Endothelial cell of umbilical vein (primary cell): Measurements from ENCODE around the gene ACBD5. TPM values are rescaled to one million over a fixed set of nuclear protein-coding genes. Genes with fewer than 3 reads are reported as not detected.

Experiments used
- BruUV-seq: library from RNA; stranded (reverse); fragments of 400-500 nt; replicated peaks from 2 replicates; lab custom pipeline; 2021; lab: Mats Ljungman, UMichigan
- CTCF ChIA-PET: fragments of 300-600, 350-600 bp; sonication (Branson Sonifier 250); formaldehyde crosslinking; loops from one replicate; lab custom pipeline; 2021; ENCODE audit warnings: antibody characterized with exemption, inconsistent platforms; lab: Charles Lee
- POLR2A ChIA-PET: fragments of 300-600, 350-600 bp; sonication (Branson Sonifier 250); formaldehyde crosslinking; loops from one replicate; lab custom pipeline; 2021; ENCODE audit warnings: antibody characterized with exemption, inconsistent platforms; lab: Charles Lee
- DNase-seq: peaks from one replicate; pipeline ENCODE4 v3.0.0-alpha.2; 2011; ENCODE audit warnings: low read depth, low spot score
- FAIRE-seq: peaks from 2 replicates; lab custom pipeline; 2011; peaks lifted over from hg19 to GRCh38; lab: Jason Lieb, UNC
- H2AFZ ChIP-seq: 2 replicates; pipeline ENCODE4 v1.6.0; 2012; ENCODE audit warnings: low read depth, low read length, control low read depth, inconsistent platforms
- H3K27ac ChIP-seq: 2 replicates; pipeline ENCODE4 v1.5.1; 2011; ENCODE audit warnings: low read depth, mild to moderate bottlenecking, control low read depth, low read length, moderate library complexity; ENCODE audit not compliant: insufficient read depth
- H3K27me3 ChIP-seq, 2 experiments: 2 replicates each; pipeline versions ENCODE4 v1.6.0 to v1.6.1; 2011; ENCODE audit warnings: low read length in 2 of 2, mixed read lengths in 1 of 2; ENCODE audit not compliant: control insufficient read depth in 2 of 2, insufficient read depth in 2 of 2
- H3K36me3 ChIP-seq, 2 experiments: 2 replicates in 1 of 2; 3 replicates in 1 of 2; pipeline ENCODE4 v1.5.1; 2011; ENCODE audit warnings: low read length in 2 of 2, mild to moderate bottlenecking in 1 of 2, moderate library complexity in 1 of 2; ENCODE audit not compliant: control insufficient read depth in 2 of 2, insufficient read depth in 2 of 2; ENCODE audit errors: extremely low read depth in 1 of 2
- H3K4me1 ChIP-seq: 3 replicates; pipeline ENCODE4 v1.5.1; 2011; ENCODE audit warnings: mild to moderate bottlenecking, low read length; ENCODE audit not compliant: control insufficient read depth, insufficient read depth; ENCODE audit errors: extremely low read depth
- H3K4me2 ChIP-seq: 2 replicates; pipeline ENCODE4 v1.6.1; 2011; ENCODE audit warnings: low read length, control low read depth, mixed read lengths; ENCODE audit not compliant: insufficient read depth
- H3K4me3 ChIP-seq, 3 experiments: fragments of 200-600 bp in 1 of 3; sonication (generic), shearing (Covaris generic) in 1 of 3; replicated peaks in 1 of 3; 2 replicates each; pipeline ENCODE4 v1.5.1; 2011 to 2016; ENCODE audit warnings: control low read depth in 3 of 3, low read length in 3 of 3, mild to moderate bottlenecking in 2 of 3, inconsistent platforms in 1 of 3, low read depth in 1 of 3, moderate library complexity in 1 of 3; ENCODE audit not compliant: insufficient read depth in 1 of 3
- H3K79me2 ChIP-seq: 2 replicates; pipeline ENCODE4 v1.6.0; 2012; ENCODE audit warnings: low read length, inconsistent platforms; ENCODE audit not compliant: control insufficient read depth, insufficient read depth
- H3K9ac ChIP-seq: replicated peaks from 2 replicates; pipeline ENCODE3; 2011; ENCODE audit warnings: low read length, control low read depth; ENCODE audit not compliant: insufficient read depth; ENCODE audit errors: extremely low read depth
- H3K9me1 ChIP-seq: replicated peaks from 3 replicates; pipeline ENCODE4 v1.6.0; 2011; ENCODE audit warnings: mild to moderate bottlenecking, low read length; ENCODE audit not compliant: control insufficient read depth, insufficient read depth; ENCODE audit errors: extremely low read depth
- H3K9me3 ChIP-seq: replicated peaks from 2 replicates; pipeline ENCODE4 v1.5.1; 2012; ENCODE audit warnings: low read length, inconsistent platforms; ENCODE audit not compliant: control insufficient read depth, insufficient read depth
- H4K20me1 ChIP-seq: replicated peaks from 2 replicates; pipeline ENCODE3; 2011; ENCODE audit warnings: mild to moderate bottlenecking, low read length; ENCODE audit not compliant: control insufficient read depth, insufficient read depth; ENCODE audit errors: extremely low read depth
- CTCF ChIP-seq, 2 donors: IDR thresholded peaks; 1 replicate in 1 of 2; 2 replicates in 1 of 2; pipeline ENCODE4 v1.5.1; 2011; ENCODE audit warnings: low read length in 2 of 2, mild to moderate bottlenecking in 2 of 2, moderate library complexity in 2 of 2, control low read depth in 1 of 2, inconsistent platforms in 1 of 2, low read depth in 1 of 2; ENCODE audit not compliant: insufficient read depth in 1 of 2; ENCODE audit errors: extremely low read depth in 1 of 2
- EZH2 ChIP-seq: IDR thresholded peaks from 2 replicates; pipeline ENCODE4 v1.6.1; 2012; ENCODE audit warnings: borderline replicate concordance, low read depth, mild to moderate bottlenecking, moderate library complexity, low read length, inconsistent platforms; ENCODE audit not compliant: severe bottlenecking
- FOS ChIP-seq: IDR thresholded peaks from 2 replicates; pipeline ENCODE4 v1.6.1; 2011; ENCODE audit warnings: mild to moderate bottlenecking, low read length, moderate library complexity, borderline replicate concordance; ENCODE audit not compliant: insufficient read depth
- GATA2 ChIP-seq: IDR thresholded peaks from 2 replicates; pipeline ENCODE4 v1.7.0; 2011; ENCODE audit warnings: low read depth, mild to moderate bottlenecking, moderate library complexity, mixed read lengths, low read length; ENCODE audit not compliant: insufficient read length, insufficient read depth
- JUN ChIP-seq: IDR thresholded peaks from 2 replicates; pipeline ENCODE4 v1.6.1; 2011; ENCODE audit warnings: borderline replicate concordance, low read depth; ENCODE audit not compliant: insufficient read length, insufficient read depth
- MAX ChIP-seq: IDR thresholded peaks from 2 replicates; pipeline ENCODE4 v1.6.1; 2011; ENCODE audit not compliant: insufficient read depth, insufficient read length
- MYC ChIP-seq: IDR thresholded peaks from one replicate; pipeline ENCODE4 v1.6.1; 2011; ENCODE audit warnings: mild to moderate bottlenecking, low read depth, low read length
- POLR2A ChIP-seq: IDR thresholded peaks from 2 replicates; pipeline ENCODE4 v1.6.1; 2012; ENCODE audit warnings: low read depth, mild to moderate bottlenecking, control low read depth, low read length
- POLR2AphosphoS5 ChIP-seq: IDR thresholded peaks from 2 replicates; pipeline ENCODE4 v1.6.1; 2012; ENCODE audit warnings: low read depth, mild to moderate bottlenecking, control low read depth, low read length, moderate library complexity; ENCODE audit not compliant: insufficient read depth
- dilution Hi-C: fragments of 300-500 bp; cut with MboI; formaldehyde crosslinking; loops from one replicate; pipeline ENCODE4 v1.15.0; 2019; ENCODE audit warnings: low sequenced_read_pairs; ENCODE audit not compliant: extremely low pct_ligation_motif_present
- intact Hi-C: fragments of 100-400 bp; cut with micrococcal nuclease; formaldehyde crosslinking; loops from one replicate; pipeline ENCODE4 v1.10.0; 2022
- polyA plus RNA-seq, 4 experiments: library from polyadenylated mRNA; depleted of rRNA in 3 of 4; stranded (reverse) in 3 of 4; unstranded in 1 of 4; fragments of >200 nt; gene quantifications; 2 replicates each; pipeline versions ENCODE4 v1.2.1 to v1.2.3, GENCODE V29; 2011 to 2012; ENCODE audit warnings: missing spikeins in 1 of 4
- total RNA-seq: library from RNA; stranded (reverse); gene quantifications from 2 replicates; pipeline ENCODE4 v1.2.3, GENCODE V29; 2021

ACBD5 gene
- total and polyA plus RNA-seq, 2 donors (not counting 3 experiments of a cell fraction or from before 2014, with no cell fraction given) = 6.6 to 21.5 TPM

- peak; percentile 48 for FAIRE-seq
- no peaks in the 10 kb centered on the region for H4K20me1 ChIP-seq
- ChIA-PET POLR2A (no interaction called here), CTCF (interaction anchor here (1.3 kb wide), 1 partner anchor 35 kb away, joined by 5 read pairs; no protein-coding TSS in a partner anchor)
- peaks cover 26 to 56% of the 10 kb centered on the region in 2 experiments for H3K27me3 ChIP-seq
- H3K9me1 ChIP-seq = no peaks in the 10 kb centered on the region
- H3K4me1 ChIP-seq = peaks cover 7% of the 10 kb centered on the region
- no peak overlapping the region for H3K9ac ChIP-seq
- H3K4me3 ChIP-seq = peak overlapping the region; percentile 24 to 45 (median 35)
- H3K9me3 ChIP-seq = no peaks in the 10 kb centered on the region
- no peak overlapping the region for H3K27ac ChIP-seq
- H3K4me2 ChIP-seq = peak overlapping the region; percentile 70
- DNase-seq = no peak
- peak overlapping the region; percentile 91 for H2AFZ ChIP-seq
- no peaks in the 10 kb centered on the region for H3K36me3 ChIP-seq
- intact Hi-C loops (no loop called here), dilution Hi-C loops (no loop called here)
- BruUV-seq = no TSS peak
- TF ChIP-seq EZH2 = peak; percentile 88
- no peak for TF ChIP-seq GATA2
- H3K79me2 ChIP-seq = no peaks in the 10 kb centered on the region
Observed at GRCh38 chr10:27258838-27259812, 18.5 kb upstream of the ACBD5 start.

- H3K9ac ChIP-seq = no peak overlapping the region
- ChIA-PET CTCF (no interaction called here), POLR2A (no interaction called here)
- BruUV-seq = no TSS peak
- intact Hi-C loops (no loop called here), dilution Hi-C loops (no loop called here)
- peak overlapping the region; percentile 91 for H2AFZ ChIP-seq
- peak overlapping the region; percentile 70 for H3K4me2 ChIP-seq
- H4K20me1 ChIP-seq = no peaks in the 10 kb centered on the region
- peaks cover 7% of the 10 kb centered on the region for H3K4me1 ChIP-seq
- H3K36me3 ChIP-seq = no peaks in the 10 kb centered on the region
- H3K4me3 ChIP-seq = peak overlapping the region; percentile 24 to 45 (median 35)
- H3K9me1 ChIP-seq = no peaks in the 10 kb centered on the region
- no peak overlapping the region for H3K27ac ChIP-seq
- no peaks in the 10 kb centered on the region for H3K79me2 ChIP-seq
- FAIRE-seq (no peak), DNase-seq (no peak)
- no peaks in the 10 kb centered on the region for H3K9me3 ChIP-seq
- TF ChIP-seq MAX (no peak), EZH2 (no peak), FOS (no peak), JUN (no peak), POLR2AphosphoS5 (no peak), GATA2 (no peak), MYC (no peak), CTCF (IDR thresholded peaks at IDR 0.05; ENCODE audit: extremely low read depth in 1 of 2, insufficient read depth in 1 of 2, low read depth in 1 of 2, low read length in 2 of 2) (no peak), POLR2A (no peak)
- H3K27me3 ChIP-seq = peaks cover 26 to 56% of the 10 kb centered on the region in 2 experiments
Observed at GRCh38 chr10:27258492-27258837, 17.9 kb upstream of the ACBD5 start.
